MM.1S (cell line): Measurements from ENCODE around the gene KRT4.

Experiments
- DNase-seq: peaks from one replicate; pipeline ENCODE4 v3.0.0-alpha.2; 2015
- H2AFZ ChIP-seq: fragments of 300-600 bp; sonication (generic); 2 replicates; pipeline ENCODE4 v1.6.0; 2016; ENCODE audit warnings: antibody characterized with exemption, low read length
- H3F3A ChIP-seq: fragments of 300-600 bp; sonication (generic); 2 replicates; pipeline ENCODE4 v1.6.1; 2016; ENCODE audit warnings: mild to moderate bottlenecking, antibody characterized with exemption, low read length, moderate library complexity, mixed read lengths; ENCODE audit not compliant: insufficient read depth
- H3K27ac ChIP-seq: fragments of 300-600 bp; sonication (generic); 2 replicates; pipeline ENCODE4 v1.5.1; 2016; ENCODE audit warnings: mild to moderate bottlenecking, low read length
- H3K27me3 ChIP-seq: fragments of 300-600 bp; sonication (generic); replicated peaks from 2 replicates; pipeline ENCODE4 v1.6.0; 2016; ENCODE audit warnings: low read length; ENCODE audit not compliant: insufficient read depth
- H3K36me3 ChIP-seq: fragments of 300-600 bp; sonication (generic); replicated peaks from 2 replicates; pipeline ENCODE4 v1.6.1; 2016; ENCODE audit warnings: mild to moderate bottlenecking, low read length, mixed read lengths; ENCODE audit not compliant: insufficient read depth
- H3K4me1 ChIP-seq: fragments of 300-600 bp; sonication (generic); 2 replicates; pipeline ENCODE4 v1.6.1; 2016; ENCODE audit warnings: low read length, mixed read lengths
- H3K4me2 ChIP-seq: fragments of 300-600 bp; sonication (generic); 2 replicates; pipeline ENCODE4 v1.6.0; 2016; ENCODE audit warnings: low read depth, low read length
- H3K4me3 ChIP-seq: fragments of 300-600 bp; sonication (generic); 2 replicates; pipeline ENCODE4 v1.5.1; 2016; ENCODE audit warnings: low read length, mixed read lengths
- H3K79me2 ChIP-seq: fragments of 300-600 bp; sonication (generic); 2 replicates; pipeline ENCODE4 v1.6.1; 2016; ENCODE audit warnings: mixed run types, low read length, mixed read lengths
- H3K9ac ChIP-seq: fragments of 300-600 bp; sonication (generic); 2 replicates; pipeline ENCODE4 v1.6.1; 2016; ENCODE audit warnings: low read length, mixed read lengths
- H3K9me2 ChIP-seq: fragments of 300-600 bp; sonication (generic); replicated peaks from 2 replicates; pipeline ENCODE4 v1.6.1; 2016; ENCODE audit warnings: mild to moderate bottlenecking, low read length, mixed read lengths; ENCODE audit not compliant: insufficient read depth
- H3K9me3 ChIP-seq: fragments of 300-600 bp; sonication (generic); replicated peaks from 2 replicates; pipeline ENCODE4 v1.6.1; 2016; ENCODE audit warnings: mild to moderate bottlenecking, low read length, mixed read lengths; ENCODE audit not compliant: insufficient read depth
- H4K20me1 ChIP-seq: fragments of 300-600 bp; sonication (generic); 2 replicates; pipeline ENCODE4 v1.6.1; 2016; ENCODE audit warnings: mild to moderate bottlenecking, low read length, moderate library complexity, mixed read lengths; ENCODE audit not compliant: insufficient read depth
- CTCF ChIP-seq: fragments of 300-600 bp; sonication (generic); IDR thresholded peaks from 2 replicates; pipeline ENCODE4 v1.5.1; 2016; ENCODE audit warnings: antibody characterized with exemption, low read length, mixed read lengths
- EZH2 ChIP-seq: fragments of 300-600 bp; sonication (generic); optimal IDR thresholded peaks from 2 replicates; pipeline ENCODE3; 2017; ENCODE audit warnings: low read depth, mild to moderate bottlenecking, antibody characterized with exemption, low read length, mixed read lengths
- EZH2phosphoT487 ChIP-seq: fragments of 300-600 bp; sonication (generic); IDR thresholded peaks from 2 replicates; pipeline ENCODE4 v1.6.1; 2018; ENCODE audit warnings: antibody characterized with exemption, low read length

KRT4 gene

GRCh38 chr12:52832451-52832850, 18.5 kb upstream of the KRT4 start:
- no peak overlapping the region for H2AFZ ChIP-seq
- no peak for DNase-seq
- H3K27me3 ChIP-seq = peaks cover 98% of the 10 kb centered on the region
- no peak overlapping the region for H3K27ac ChIP-seq
- H3K9ac ChIP-seq = no peak overlapping the region
- H3F3A ChIP-seq = no peaks in the 10 kb centered on the region
- no peaks in the 10 kb centered on the region for H3K4me1 ChIP-seq
- no peak overlapping the region for H3K4me3 ChIP-seq
- H3K9me3 ChIP-seq = no peaks in the 10 kb centered on the region
- no peaks in the 10 kb centered on the region for H3K9me2 ChIP-seq
- no peaks in the 10 kb centered on the region for H3K36me3 ChIP-seq
- no peak for TF ChIP-seq CTCF
- TF ChIP-seq EZH2phosphoT487 = no peak
- no peak for TF ChIP-seq EZH2
- no peak overlapping the region for H3K4me2 ChIP-seq
- H4K20me1 ChIP-seq = no peaks in the 10 kb centered on the region
- H3K79me2 ChIP-seq = no peaks in the 10 kb centered on the region

- H3K9ac ChIP-seq = no peak overlapping the region
- H3F3A ChIP-seq = no peaks in the 10 kb centered on the region
- H3K4me2 ChIP-seq = no peak overlapping the region
- H3K4me1 ChIP-seq = no peaks in the 10 kb centered on the region
- no peak for TF ChIP-seq EZH2phosphoT487
- no peak for TF ChIP-seq EZH2
- H3K36me3 ChIP-seq = no peaks in the 10 kb centered on the region
- H3K79me2 ChIP-seq = no peaks in the 10 kb centered on the region
- H4K20me1 ChIP-seq = no peaks in the 10 kb centered on the region
- no peaks in the 10 kb centered on the region for H3K9me2 ChIP-seq
- peaks cover 97% of the 10 kb centered on the region for H3K27me3 ChIP-seq
- no peak overlapping the region for H3K27ac ChIP-seq
- H2AFZ ChIP-seq = no peak overlapping the region
- no peak overlapping the region for H3K4me3 ChIP-seq
- H3K9me3 ChIP-seq = no peaks in the 10 kb centered on the region
- no peak for DNase-seq
These were observed 17.3 kb upstream of the KRT4 start for GRCh38 chr12:52831251-52831650.

- no peak overlapping the region for H3K27ac ChIP-seq
- H3K27me3 ChIP-seq = peaks cover 94% of the 10 kb centered on the region
- H4K20me1 ChIP-seq = no peaks in the 10 kb centered on the region
- no peak for DNase-seq
- H3K9me3 ChIP-seq = no peaks in the 10 kb centered on the region
- H3F3A ChIP-seq = no peaks in the 10 kb centered on the region
- no peaks in the 10 kb centered on the region for H3K79me2 ChIP-seq
- no peaks in the 10 kb centered on the region for H3K9me2 ChIP-seq
- no peak for TF ChIP-seq EZH2phosphoT487
- no peak for TF ChIP-seq CTCF
- no peak for TF ChIP-seq EZH2
- H3K9ac ChIP-seq = no peak overlapping the region
- no peak overlapping the region for H3K4me3 ChIP-seq
- no peak overlapping the region for H3K4me2 ChIP-seq
- no peaks in the 10 kb centered on the region for H3K36me3 ChIP-seq
- no peaks in the 10 kb centered on the region for H3K4me1 ChIP-seq
- H2AFZ ChIP-seq = no peak overlapping the region
These were observed 16.3 kb upstream of the KRT4 start for GRCh38 chr12:52829986-52830770.

GRCh38 chr12:52828591-52829021, 14.7 kb upstream of the KRT4 start:
- no peak for DNase-seq

More at GRCh38 chr12:52828591-52829021, 14.7 kb upstream of the KRT4 start:
- no peaks in the 10 kb centered on the region for H3K36me3 ChIP-seq
- no peak overlapping the region for H2AFZ ChIP-seq
- H3K79me2 ChIP-seq = no peaks in the 10 kb centered on the region
- no peaks in the 10 kb centered on the region for H3K9me2 ChIP-seq
- H3K9me3 ChIP-seq = no peaks in the 10 kb centered on the region
- no peaks in the 10 kb centered on the region for H4K20me1 ChIP-seq
- no peak overlapping the region for H3K27ac ChIP-seq
- H3K4me2 ChIP-seq = no peak overlapping the region
- H3K4me3 ChIP-seq = no peak overlapping the region
- peaks cover 94% of the 10 kb centered on the region for H3K27me3 ChIP-seq
- no peaks in the 10 kb centered on the region for H3K4me1 ChIP-seq
- H3K9ac ChIP-seq = no peak overlapping the region
- TF ChIP-seq EZH2 = no peak
- TF ChIP-seq CTCF = no peak
- no peak for TF ChIP-seq EZH2phosphoT487
- no peaks in the 10 kb centered on the region for H3F3A ChIP-seq
